Muscle of leg (tissue), 11 donors: ENCODE results near the gene GPC6. TPM values are rescaled to one million over a fixed set of nuclear protein-coding genes. Genes with fewer than 3 reads are reported as not detected.
A peak's percentile ranks its signal among the peaks of the same experiment; 100 is the strongest.

ENCODE experiments used
- DNase-seq: peaks from one replicate; pipeline ENCODE4 v3.0.0; 2013
- H3K27ac ChIP-seq: one replicate; pipeline ENCODE4 v1.5.1; 2013; ENCODE audit warnings: mild to moderate bottlenecking, low read length, control low read depth
- H3K27me3 ChIP-seq: one replicate; pipeline ENCODE4 v1.6.1; 2013; ENCODE audit warnings: low read length; ENCODE audit not compliant: control insufficient read depth, insufficient read depth
- H3K36me3 ChIP-seq: one replicate; pipeline ENCODE4 v1.6.1; 2013; ENCODE audit warnings: low read length; ENCODE audit not compliant: control insufficient read depth, insufficient read depth
- H3K4me1 ChIP-seq: one replicate; pipeline ENCODE4 v1.6.1; 2013; ENCODE audit warnings: low read length; ENCODE audit not compliant: control insufficient read depth, insufficient read depth
- H3K4me3 ChIP-seq: one replicate; pipeline ENCODE4 v1.5.1; 2013; ENCODE audit warnings: low read length, control low read depth
- H3K9me3 ChIP-seq: replicated peaks from 2 replicates; pipeline ENCODE4 v1.6.1; 2013; ENCODE audit warnings: low read depth, low read length; ENCODE audit not compliant: control insufficient read depth
- WGBS: methylation state at CpG from one replicate; pipeline ENCODE4 v1.1.5; 2013; ENCODE audit warnings: missing lambda C conversion rate; ENCODE audit not compliant: insufficient coverage; 5-methylcytosine and 5-hydroxymethylcytosine counted together
- polyA plus RNA-seq, 8 donors: library from polyadenylated mRNA; unstranded; fragments of 120-200 nt; gene quantifications; one replicate each; pipeline versions ENCODE4 v1.2.1 to v1.2.3, GENCODE V29; 2013; ENCODE audit warnings: inconsistent platforms in 1 of 8, low replicate concordance in 1 of 8; ENCODE audit not compliant: insufficient read length in 8 of 8, insufficient read depth in 1 of 8
- total RNA-seq: library from RNA; stranded (reverse); fragments of 120-200 nt; gene quantifications from one replicate; pipeline ENCODE4 v1.2.4, GENCODE V29; 2013

The GPC6 gene
- total and polyA plus RNA-seq, 9 donors: 5.6 to 20.0 (median 9.9) TPM

DNA sequence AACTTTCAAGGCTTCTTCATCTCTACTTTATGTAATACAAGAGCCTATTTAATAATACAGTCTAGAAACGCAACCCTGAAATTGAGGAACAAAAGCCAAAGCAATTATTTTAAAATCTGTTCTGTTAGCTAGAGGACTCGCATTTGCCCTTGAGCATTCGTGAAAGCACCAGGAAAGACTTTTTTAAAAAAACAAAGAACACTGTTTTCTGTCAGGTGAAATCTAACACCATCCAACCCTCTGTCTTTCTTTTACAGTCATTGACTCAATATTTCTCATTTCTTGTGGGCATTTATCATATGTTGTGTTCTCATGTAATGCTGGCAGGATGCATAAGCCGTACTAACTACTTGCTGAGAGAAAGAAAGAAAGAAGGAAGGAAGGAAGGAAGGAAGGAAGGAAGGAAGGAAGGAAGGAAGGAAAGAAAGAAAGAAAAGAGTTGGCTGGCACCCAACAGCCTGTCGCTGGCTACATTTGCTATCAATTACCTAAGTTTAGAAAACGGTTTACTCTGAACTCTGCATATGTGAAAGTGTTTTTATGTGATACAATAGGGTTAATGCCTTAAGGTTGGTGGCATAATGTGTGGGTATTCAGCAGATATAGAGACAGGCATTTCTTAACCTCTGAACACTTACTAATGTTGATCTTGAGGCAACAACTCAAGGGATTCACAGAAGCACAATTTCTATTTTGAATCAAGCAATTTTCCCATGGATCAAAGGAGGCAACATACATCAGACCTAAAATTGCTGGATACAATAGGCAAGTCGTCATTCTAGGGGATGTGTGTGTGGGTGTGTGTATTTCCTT is 807.4 kb downstream of the GPC6 start:
- peak; percentile 7 for DNase-seq
- 64% methylated on average over 2 of the region's 7 CpGs for WGBS
- no peaks in the 10 kb centered on the region for H3K36me3 ChIP-seq
- H3K27me3 ChIP-seq: no peaks in the 10 kb centered on the region
- H3K4me1 ChIP-seq: no peaks in the 10 kb centered on the region
- H3K9me3 ChIP-seq: no peaks in the 10 kb centered on the region
- no peak overlapping the region for H3K4me3 ChIP-seq
- no peak overlapping the region for H3K27ac ChIP-seq

DNA sequence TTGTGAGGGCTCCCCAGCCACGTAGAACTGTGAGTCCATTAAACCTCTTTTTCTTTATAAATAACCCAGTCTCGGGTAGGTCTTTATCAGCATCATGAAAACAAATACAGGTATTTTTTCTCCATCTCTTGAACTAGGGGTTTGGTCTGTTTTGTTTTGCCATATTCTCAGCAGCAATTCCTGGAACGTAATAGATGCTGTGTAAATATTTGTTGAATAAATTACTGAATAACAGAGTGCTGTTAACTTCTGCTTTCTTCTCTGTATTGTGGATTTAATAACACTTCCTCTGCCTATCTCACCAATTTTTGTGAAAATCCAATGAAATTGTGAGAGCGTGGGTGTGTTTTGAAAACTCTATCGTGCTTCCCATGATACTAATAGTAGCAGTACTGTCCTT is 823.4 kb downstream of the GPC6 start:
- Histone ChIP-seq H3K4me3 (no peak overlapping the region), H3K4me1 (no peaks in the 10 kb centered on the region), H3K27ac (no peak overlapping the region), H3K27me3 (no peaks in the 10 kb centered on the region), H3K36me3 (no peaks in the 10 kb centered on the region), H3K9me3 (no peaks in the 10 kb centered on the region)
- WGBS: no CpG with 5 or more reads among the region's 5 CpGs
- no peak for DNase-seq

DNA sequence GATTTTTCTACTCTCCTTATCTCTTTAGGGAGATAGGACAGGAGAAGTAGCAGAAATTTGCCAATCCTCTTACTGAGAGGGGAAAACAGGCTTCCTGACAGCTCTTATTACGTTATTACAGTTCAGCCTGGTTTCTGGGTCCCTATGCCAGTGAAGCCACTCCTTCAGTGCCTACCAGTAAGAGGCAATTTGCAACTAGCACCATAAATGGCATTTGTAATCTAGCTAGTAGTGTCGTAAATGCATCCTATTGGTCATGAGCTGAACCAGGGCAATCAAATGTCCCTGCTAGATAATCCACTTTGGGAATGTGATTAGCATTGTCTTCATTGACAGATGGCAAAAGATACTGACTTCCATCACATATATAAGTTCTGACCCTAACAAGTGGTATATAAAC is 824.1 kb downstream of the GPC6 start:
- no peak overlapping the region for H3K27ac ChIP-seq
- H3K36me3 ChIP-seq: no peaks in the 10 kb centered on the region
- H3K9me3 ChIP-seq: no peaks in the 10 kb centered on the region
- no peaks in the 10 kb centered on the region for H3K27me3 ChIP-seq
- H3K4me1 ChIP-seq: no peaks in the 10 kb centered on the region
- no peak overlapping the region for H3K4me3 ChIP-seq
- 100% methylated on average over 1 of the region's 2 CpGs for WGBS
- no peak for DNase-seq

DNA sequence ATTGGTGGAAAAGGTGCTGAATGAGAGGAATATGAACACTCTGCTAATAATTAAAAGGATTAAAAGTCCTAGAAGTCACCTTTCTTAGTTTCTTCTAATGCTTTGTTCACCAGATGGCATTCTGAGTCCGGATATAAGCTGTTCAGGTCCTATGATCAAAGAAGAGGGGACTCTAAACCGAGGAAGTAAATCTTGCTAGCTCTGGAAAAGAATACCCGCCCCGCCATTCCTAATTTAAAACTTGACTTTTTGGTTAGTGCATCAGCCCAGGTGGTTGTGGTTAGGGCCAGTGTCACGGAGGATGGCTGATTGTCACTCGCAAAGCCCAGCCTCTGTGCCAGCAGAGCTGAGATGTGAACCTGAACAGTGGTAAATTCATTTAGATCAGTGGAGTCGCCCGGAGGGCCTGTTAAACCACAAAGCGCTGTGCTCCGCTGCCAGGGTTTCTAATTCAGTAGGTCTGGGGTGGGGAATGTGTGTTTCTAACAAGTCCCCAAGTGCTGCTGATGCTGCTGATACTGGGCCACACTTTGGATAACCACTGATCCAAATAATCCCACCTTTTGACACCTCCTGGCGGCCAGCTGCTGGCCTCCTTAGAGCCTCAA is 827.5 kb downstream of the GPC6 start:
- Histone ChIP-seq H3K4me3 (no peak overlapping the region), H3K9me3 (no peaks in the 10 kb centered on the region), H3K27me3 (no peaks in the 10 kb centered on the region), H3K4me1 (no peaks in the 10 kb centered on the region), H3K36me3 (no peaks in the 10 kb centered on the region), H3K27ac (no peak overlapping the region)
- no peak for DNase-seq
- WGBS: 65% methylated on average over 7 of the region's 11 CpGs

DNA sequence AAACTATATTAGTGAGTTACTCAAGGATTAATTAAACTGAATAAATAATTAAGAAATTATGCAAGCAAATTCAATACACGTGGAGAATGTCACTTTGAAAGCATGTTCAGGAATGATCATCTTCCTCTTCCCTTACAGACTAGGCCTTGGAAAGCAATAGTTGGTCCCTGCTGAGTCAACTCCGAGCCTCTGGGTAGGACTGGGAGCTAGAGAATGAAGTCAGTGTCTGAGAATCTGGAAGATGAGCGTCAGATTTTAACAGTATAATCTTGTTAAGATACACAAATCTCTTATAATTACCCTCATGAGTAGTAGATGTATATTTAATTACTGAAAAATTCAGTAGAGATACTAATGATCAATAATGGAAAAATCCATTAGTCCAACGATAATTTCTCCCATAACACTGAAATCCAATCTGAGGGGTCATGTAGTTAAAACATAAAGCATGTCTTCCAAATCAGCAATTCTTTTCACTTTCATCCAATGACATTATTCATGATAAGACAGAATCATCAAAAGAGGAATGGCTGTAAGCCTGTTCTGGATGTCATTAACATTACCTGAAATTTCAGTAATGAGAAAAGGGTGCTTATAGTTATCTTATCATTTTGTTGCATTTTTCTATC is 829.9 kb downstream of the GPC6 start:
- Histone ChIP-seq H3K27ac (no peak overlapping the region), H3K4me1 (no peaks in the 10 kb centered on the region), H3K4me3 (no peak overlapping the region), H3K9me3 (no peaks in the 10 kb centered on the region), H3K36me3 (no peaks in the 10 kb centered on the region), H3K27me3 (no peaks in the 10 kb centered on the region)
- no peak for DNase-seq
- WGBS: no CpG with 5 or more reads among the region's 4 CpGs

DNA sequence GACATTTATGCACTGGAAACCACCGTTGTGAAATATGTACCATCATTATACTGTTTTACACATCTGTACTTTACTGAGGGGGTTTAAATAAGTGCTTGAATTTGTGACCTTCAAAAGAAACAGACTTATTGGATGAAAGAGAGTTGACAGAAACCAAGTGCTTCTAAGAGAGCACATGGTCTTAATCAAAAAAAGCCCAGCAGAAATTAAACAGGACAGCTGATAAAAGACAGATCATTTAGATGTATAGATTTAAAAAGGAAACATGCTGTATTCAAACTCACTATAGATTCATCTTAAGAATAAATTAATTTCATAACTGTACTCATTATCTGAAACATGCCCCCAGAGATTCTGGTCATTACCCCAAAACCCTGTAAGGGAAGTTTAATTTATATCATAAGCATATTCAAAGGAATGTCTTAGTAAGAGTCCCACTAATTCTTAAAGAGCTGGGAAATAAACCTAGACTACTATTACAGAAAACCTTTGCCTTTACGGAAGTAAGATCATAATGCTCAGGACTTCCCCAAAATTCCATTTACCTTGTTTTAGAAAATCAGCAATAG is 831.1 kb downstream of the GPC6 start:
- Histone ChIP-seq H3K4me3 (no peak overlapping the region), H3K27me3 (no peaks in the 10 kb centered on the region), H3K36me3 (no peaks in the 10 kb centered on the region), H3K27ac (no peak overlapping the region), H3K4me1 (no peaks in the 10 kb centered on the region), H3K9me3 (no peaks in the 10 kb centered on the region)
- WGBS: no CpG with 5 or more reads among the region's 2 CpGs
- DNase-seq: no peak

DNA sequence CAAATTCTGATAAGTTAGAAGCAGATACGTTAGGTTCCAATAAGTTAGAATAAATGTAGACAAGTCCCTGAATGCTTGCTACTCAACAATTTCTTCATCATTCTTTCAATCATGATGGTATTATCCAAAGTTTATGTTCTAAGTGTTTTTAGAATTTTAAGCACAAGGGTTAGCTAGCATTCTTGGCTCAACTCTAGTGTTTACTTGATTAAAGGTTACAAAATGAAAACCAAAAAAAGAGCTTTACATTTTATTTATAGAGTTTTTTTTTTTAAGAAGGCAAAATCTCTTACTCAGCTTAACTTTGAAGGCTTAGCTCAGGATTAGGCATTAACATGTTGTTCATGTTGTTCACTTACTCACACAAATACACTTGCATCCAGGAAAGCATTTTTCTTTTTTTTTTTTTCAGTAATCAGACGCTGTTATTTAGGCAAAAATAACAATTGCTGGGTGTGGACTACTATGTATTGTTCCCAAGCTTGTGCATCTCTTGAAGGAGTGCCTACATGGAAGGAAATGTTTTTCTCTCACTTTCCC is 832.3 kb downstream of the GPC6 start:
- H3K27me3 ChIP-seq: no peaks in the 10 kb centered on the region
- H3K36me3 ChIP-seq: no peaks in the 10 kb centered on the region
- no peak for DNase-seq
- no peak overlapping the region for H3K4me3 ChIP-seq
- no CpG with 5 or more reads among the region's 2 CpGs for WGBS
- H3K27ac ChIP-seq: no peak overlapping the region
- no peaks in the 10 kb centered on the region for H3K4me1 ChIP-seq
- H3K9me3 ChIP-seq: no peaks in the 10 kb centered on the region

DNA sequence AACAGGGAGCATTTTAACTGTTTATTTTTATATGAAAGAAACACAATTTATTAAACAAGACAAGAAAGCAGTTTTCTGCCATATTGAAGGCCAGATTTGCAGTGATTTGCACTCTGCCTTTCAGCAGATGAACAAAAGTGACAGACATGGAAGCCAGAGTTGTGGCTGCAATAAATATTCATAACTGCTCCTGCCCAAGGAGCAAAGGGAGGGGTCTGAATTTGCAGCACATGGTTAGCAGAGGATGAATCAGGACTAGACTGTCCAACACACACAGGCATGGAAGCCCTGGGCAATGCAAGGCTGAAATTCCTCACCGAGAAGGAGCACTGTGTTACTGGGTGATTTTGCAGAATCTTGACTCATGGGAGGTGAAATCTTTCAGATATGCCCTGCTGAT is 834.7 kb downstream of the GPC6 start:
- Histone ChIP-seq H3K4me1 (no peaks in the 10 kb centered on the region), H3K27ac (no peak overlapping the region), H3K4me3 (no peak overlapping the region), H3K27me3 (no peaks in the 10 kb centered on the region), H3K9me3 (no peaks in the 10 kb centered on the region), H3K36me3 (no peaks in the 10 kb centered on the region)
- WGBS: no CpG with 5 or more reads among the region's 1 CpG
- no peak for DNase-seq

DNA sequence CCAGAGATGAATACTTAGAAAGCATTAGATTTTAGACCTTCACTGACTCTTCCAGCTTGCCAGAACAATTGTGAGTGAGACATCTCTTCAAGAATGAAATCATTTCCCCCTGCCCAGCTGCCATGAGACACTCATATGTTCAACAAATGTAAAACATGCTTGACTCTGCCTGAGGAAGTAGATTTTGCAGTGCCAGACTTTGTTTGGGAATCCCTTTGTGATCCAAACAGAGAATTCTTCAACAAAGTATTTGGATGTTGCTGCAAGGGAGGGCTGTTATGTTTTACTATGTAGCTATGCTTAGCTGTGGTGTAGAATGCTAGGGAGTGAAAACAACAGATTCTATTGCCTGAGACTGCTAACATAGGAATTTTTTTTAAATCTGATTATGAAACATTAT is 836.5 kb downstream of the GPC6 start:
- H3K27me3 ChIP-seq: no peaks in the 10 kb centered on the region
- no peaks in the 10 kb centered on the region for H3K9me3 ChIP-seq
- H3K4me3 ChIP-seq: no peak overlapping the region
- peak; percentile 74 for DNase-seq
- no peaks in the 10 kb centered on the region for H3K36me3 ChIP-seq
- H3K27ac ChIP-seq: no peak overlapping the region
- no peaks in the 10 kb centered on the region for H3K4me1 ChIP-seq

DNA sequence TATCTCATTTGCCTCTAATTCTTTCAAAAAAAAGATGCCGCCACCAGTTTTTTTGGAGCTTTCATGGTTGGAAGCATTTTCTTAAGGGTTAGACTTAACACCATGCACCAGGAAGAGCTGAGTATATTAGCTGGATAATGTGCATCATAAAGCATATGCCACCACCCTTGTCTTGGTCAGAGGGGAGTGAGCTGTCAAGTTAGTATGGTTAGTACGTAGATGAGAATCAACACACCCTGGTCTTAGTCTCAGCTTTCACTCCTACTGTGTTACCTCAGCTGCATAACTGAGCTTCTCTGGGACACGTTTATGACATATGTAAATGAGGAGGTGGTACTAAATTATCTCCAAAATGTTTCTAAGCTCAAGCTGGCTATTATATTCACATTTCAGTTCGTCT is 837.2 kb downstream of the GPC6 start:
- Histone ChIP-seq H3K27ac (no peak overlapping the region), H3K9me3 (no peaks in the 10 kb centered on the region), H3K27me3 (no peaks in the 10 kb centered on the region), H3K36me3 (no peaks in the 10 kb centered on the region), H3K4me1 (no peaks in the 10 kb centered on the region), H3K4me3 (no peak overlapping the region)
- WGBS: no CpG with 5 or more reads among the region's 4 CpGs
- DNase-seq: no peak
